HepG2 (cell line): ENCODE measurements around the gene ATP5MC2. TPM values are rescaled to one million over a fixed set of nuclear protein-coding genes. Genes with fewer than 3 reads are reported as not detected.
A peak's percentile ranks its signal among the peaks of the same experiment; 100 is the strongest.

Experiments
- BRD4 ChIP-seq: sonication (generic); formaldehyde crosslinking; IDR thresholded peaks from 2 replicates; pipeline ENCODE4 v1.4.0; 2020; ENCODE audit warnings: missing genetic modification reagents
- CC2D1A ChIP-seq: sonication (generic); formaldehyde crosslinking; IDR thresholded peaks from 2 replicates; pipeline ENCODE4 v1.8.1; 2023; ENCODE audit warnings: mild to moderate bottlenecking, missing genetic modification reagents
- GATAD1 ChIP-seq: IDR thresholded peaks from 2 replicates; pipeline ENCODE4 v1.6.1; 2016; ENCODE audit warnings: missing genetic modification reagents, missing compliant biosample characterization
- HOXA5 ChIP-seq: sonication (generic); formaldehyde crosslinking; IDR thresholded peaks from 2 replicates; pipeline ENCODE4 v1.4.0; 2020; ENCODE audit warnings: missing genetic modification reagents
- ISL2 ChIP-seq: sonication (generic); formaldehyde crosslinking; IDR thresholded peaks from 2 replicates; pipeline ENCODE4 v1.5.0; 2020; ENCODE audit warnings: missing genetic modification reagents
- KDM4B ChIP-seq: sonication (generic); formaldehyde crosslinking; IDR thresholded peaks from 2 replicates; pipeline ENCODE4 v1.4.0; 2020; ENCODE audit warnings: missing genetic modification reagents
- PHF8 ChIP-seq: sonication (generic); formaldehyde crosslinking; IDR thresholded peaks from 2 replicates; pipeline ENCODE4 v1.5.0; 2020; ENCODE audit warnings: missing genetic modification reagents
- POGZ ChIP-seq: sonication (generic); formaldehyde crosslinking; IDR thresholded peaks from 2 replicates; pipeline ENCODE4 v1.4.0; 2020; ENCODE audit warnings: mild to moderate bottlenecking, missing genetic modification reagents
- PTBP1 ChIP-seq: fragments of 200-400 bp; formaldehyde crosslinking; IDR thresholded peaks from 2 replicates; pipeline ENCODE4 v1.6.1; 2018; ENCODE audit warnings: low read length, low read depth; ENCODE audit not compliant: poor library complexity, severe bottlenecking
- RELA ChIP-seq: sonication (generic); formaldehyde crosslinking; IDR thresholded peaks from 2 replicates; pipeline ENCODE4 v1.4.0; 2020; ENCODE audit warnings: missing genetic modification reagents
- RXRB ChIP-seq: IDR thresholded peaks from 2 replicates; pipeline ENCODE4 v1.6.1; 2016; ENCODE audit warnings: borderline replicate concordance, missing genetic modification reagents, missing compliant biosample characterization
- SAFB2 ChIP-seq: sonication (generic); formaldehyde crosslinking; IDR thresholded peaks from 2 replicates; pipeline ENCODE4 v1.5.1; 2020; ENCODE audit warnings: missing genetic modification reagents, low read depth, mild to moderate bottlenecking, borderline replicate concordance
- SMAD9 ChIP-seq: sonication (generic); formaldehyde crosslinking; IDR thresholded peaks from 2 replicates; pipeline ENCODE4 v1.5.1; 2020; ENCODE audit warnings: mild to moderate bottlenecking, missing genetic modification reagents
- TOPORS ChIP-seq: sonication (generic); formaldehyde crosslinking; IDR thresholded peaks from 2 replicates; pipeline ENCODE4 v1.8.0; 2023; ENCODE audit warnings: mild to moderate bottlenecking, missing genetic modification reagents
- U2AF2 ChIP-seq: fragments of 200-400 bp; formaldehyde crosslinking; IDR thresholded peaks from 2 replicates; pipeline ENCODE4 v1.6.1; 2017; ENCODE audit warnings: low read depth, mild to moderate bottlenecking, low read length
- ZFX ChIP-seq: sonication (generic); formaldehyde crosslinking; IDR thresholded peaks from 2 replicates; pipeline ENCODE4 v1.4.0; 2020; ENCODE audit warnings: mild to moderate bottlenecking, low read depth, missing genetic modification reagents, moderate library complexity
- ZKSCAN8 ChIP-seq: IDR thresholded peaks from 2 replicates; pipeline ENCODE4 v1.6.1; 2016; ENCODE audit warnings: borderline replicate concordance, missing genetic modification reagents, missing compliant biosample characterization
- ZNF253 ChIP-seq: sonication (generic); formaldehyde crosslinking; IDR thresholded peaks from 2 replicates; pipeline ENCODE4 v1.8.0; 2022; ENCODE audit warnings: mild to moderate bottlenecking, missing genetic modification reagents, borderline replicate concordance
- ZNF746 ChIP-seq: sonication (generic); formaldehyde crosslinking; IDR thresholded peaks from 2 replicates; pipeline ENCODE4 v1.8.0; 2022; ENCODE audit warnings: mild to moderate bottlenecking, missing genetic modification reagents
- ZNF792 ChIP-seq: IDR thresholded peaks from 2 replicates; pipeline ENCODE4 v1.6.1; 2016
- polyA plus RNA-seq, 8 experiments: library from polyadenylated mRNA; depleted of rRNA in 3 of 8; stranded (reverse) in 7 of 8; unstranded in 1 of 8; fragments of >200 nt; fragmentation: Illumina TruSeq in 4 of 8; extraction: Trizol in 4 of 8; gene quantifications; 2 replicates each; pipeline versions ENCODE4 v1.2.1 to v1.2.3, GENCODE V29; 2011 to 2016; ENCODE audit warnings: low read depth in 4 of 8, missing spikeins in 1 of 8, mixed read lengths in 1 of 8; ENCODE audit not compliant: insufficient read depth in 1 of 8
- total RNA-seq, 5 experiments: library from RNA; depleted of rRNA; stranded (reverse); fragments of >200 nt; fragmentation: Illumina TruSeq; extraction: Trizol; gene quantifications; 2 replicates each; pipeline ENCODE4 v1.2.3, GENCODE V29; 2016; ENCODE audit warnings: low read depth in 1 of 5
- TF ChIP-seq, protein P1 (sequence below): sonication (generic); formaldehyde crosslinking; IDR thresholded peaks from 2 replicates; pipeline ENCODE4 v1.8.0; 2023; ENCODE audit warnings: mild to moderate bottlenecking, missing genetic modification reagents
- TF ChIP-seq, protein P2 (sequence below): sonication (generic); formaldehyde crosslinking; IDR thresholded peaks from 2 replicates; pipeline ENCODE4 v1.5.0; 2020; ENCODE audit warnings: mild to moderate bottlenecking, missing genetic modification reagents
- TF ChIP-seq, protein P3 (sequence below): sonication (generic); formaldehyde crosslinking; IDR thresholded peaks from 2 replicates; pipeline ENCODE4 v1.5.0; 2020; ENCODE audit warnings: mild to moderate bottlenecking, missing genetic modification reagents, moderate library complexity
- TF ChIP-seq, protein P4 (sequence below): sonication (generic); formaldehyde crosslinking; IDR thresholded peaks from 2 replicates; pipeline ENCODE4 v1.8.0; 2022; ENCODE audit warnings: missing genetic modification reagents, mild to moderate bottlenecking, borderline replicate concordance

Gene ATP5MC2
- total and polyA plus RNA-seq, 2 of the 13 experiments (the other 11 are each of a cell fraction or from before 2014, with no cell fraction given) = 230 to 257 TPM

DNA sequence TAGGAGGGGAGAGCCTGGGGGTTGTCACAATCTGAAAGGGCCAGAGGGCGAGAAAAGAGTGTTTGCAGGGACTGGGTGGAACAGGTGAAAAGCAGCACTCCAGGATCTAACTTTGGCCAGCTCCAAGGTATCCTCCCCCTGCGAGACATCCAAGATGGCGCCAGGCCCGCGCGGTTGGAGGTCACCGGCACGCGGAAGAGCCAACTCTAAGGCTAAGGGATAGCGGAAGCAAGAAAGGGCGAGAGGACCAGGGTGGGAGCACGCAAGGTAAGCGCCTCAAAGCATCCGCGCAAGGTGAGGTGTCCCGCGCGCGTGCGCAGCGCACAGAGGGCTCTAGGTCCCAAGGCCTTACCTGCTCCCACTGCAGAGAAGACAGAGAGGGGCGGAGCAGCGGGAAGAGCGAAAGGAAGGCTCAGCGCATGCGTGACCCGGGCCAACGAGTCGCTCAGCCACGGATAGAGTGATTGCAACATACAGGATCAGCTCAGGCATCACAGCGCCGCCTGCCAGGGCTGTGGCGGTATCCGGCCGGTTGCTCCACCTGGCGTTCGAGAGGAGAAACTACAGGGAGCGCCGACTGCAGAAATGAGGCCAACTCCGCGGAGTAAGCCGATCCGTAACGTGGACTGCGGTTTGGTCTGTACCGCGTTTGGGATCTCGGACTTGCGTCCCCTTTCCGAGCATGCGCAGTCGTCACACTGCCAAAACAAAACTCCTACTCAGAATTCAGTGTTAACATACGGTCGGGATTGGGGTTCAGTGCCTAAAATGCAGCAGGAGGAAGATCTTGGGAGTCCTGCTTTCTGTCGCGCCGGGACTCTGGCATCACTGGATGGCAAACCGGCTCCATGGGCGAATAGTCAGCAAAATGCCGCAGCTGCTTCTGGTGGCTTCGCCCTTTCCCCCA is at the start of gene ATP5MC2 (continued):
- TF ChIP-seq RXRB (CRISPR knock-in tag) = peak; percentile 79
- TF ChIP-seq PHF8 (CRISPR knock-in tag) = peak; percentile 96
- peak; percentile 96; the same call in 1 of the 2 replicates for TF ChIP-seq SAFB2 (CRISPR knock-in tag)
- peak; percentile 94; the same call in 1 of the 2 replicates for TF ChIP-seq ZNF253
- TF ChIP-seq HOXA5 (CRISPR knock-in tag) = peak; percentile 82
- TF ChIP-seq TOPORS (CRISPR knock-in tag) = peak; percentile 86; the same call in 1 of the 2 replicates
- peak; percentile 90 for TF ChIP-seq RELA (CRISPR knock-in tag)
- peak; percentile 76; the same call in 1 of the 2 replicates for TF ChIP-seq ZKSCAN8 (CRISPR knock-in tag)
- TF ChIP-seq, protein P1, sequence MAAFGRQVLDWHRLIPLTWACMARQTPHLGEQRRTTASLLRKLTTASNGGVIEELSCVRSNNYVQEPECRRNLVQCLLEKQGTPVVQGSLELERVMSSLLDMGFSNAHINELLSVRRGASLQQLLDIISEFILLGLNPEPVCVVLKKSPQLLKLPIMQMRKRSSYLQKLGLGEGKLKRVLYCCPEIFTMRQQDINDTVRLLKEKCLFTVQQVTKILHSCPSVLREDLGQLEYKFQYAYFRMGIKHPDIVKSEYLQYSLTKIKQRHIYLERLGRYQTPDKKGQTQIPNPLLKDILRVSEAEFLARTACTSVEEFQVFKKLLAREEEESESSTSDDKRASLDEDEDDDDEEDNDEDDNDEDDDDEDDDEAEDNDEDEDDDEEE = peak; percentile 24; the same call in 1 of the 2 replicates
- peak; percentile 20 for TF ChIP-seq PTBP1
- TF ChIP-seq U2AF2 = no peak
- peak; percentile 88 for TF ChIP-seq GATAD1 (CRISPR knock-in tag)
- TF ChIP-seq, protein P2, sequence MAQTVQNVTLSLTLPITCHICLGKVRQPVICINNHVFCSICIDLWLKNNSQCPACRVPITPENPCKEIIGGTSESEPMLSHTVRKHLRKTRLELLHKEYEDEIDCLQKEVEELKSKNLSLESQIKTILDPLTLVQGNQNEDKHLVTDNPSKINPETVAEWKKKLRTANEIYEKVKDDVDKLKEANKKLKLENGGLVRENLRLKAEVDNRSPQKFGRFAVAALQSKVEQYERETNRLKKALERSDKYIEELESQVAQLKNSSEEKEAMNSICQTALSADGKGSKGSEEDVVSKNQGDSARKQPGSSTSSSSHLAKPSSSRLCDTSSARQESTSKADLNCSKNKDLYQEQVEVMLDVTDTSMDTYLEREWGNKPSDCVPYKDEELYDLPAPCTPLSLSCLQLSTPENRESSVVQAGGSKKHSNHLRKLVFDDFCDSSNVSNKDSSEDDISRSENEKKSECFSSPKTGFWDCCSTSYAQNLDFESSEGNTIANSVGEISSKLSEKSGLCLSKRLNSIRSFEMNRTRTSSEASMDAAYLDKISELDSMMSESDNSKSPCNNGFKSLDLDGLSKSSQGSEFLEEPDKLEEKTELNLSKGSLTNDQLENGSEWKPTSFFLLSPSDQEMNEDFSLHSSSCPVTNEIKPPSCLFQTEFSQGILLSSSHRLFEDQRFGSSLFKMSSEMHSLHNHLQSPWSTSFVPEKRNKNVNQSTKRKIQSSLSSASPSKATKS (CRISPR knock-in tag) = 0 out of 2 replicates have a peak, but pooled peaks have one; percentile 41
- TF ChIP-seq SMAD9 (CRISPR knock-in tag) = no peak
- peak; percentile 97 for TF ChIP-seq ZNF792
- no peak for TF ChIP-seq KDM4B (CRISPR knock-in tag)
- TF ChIP-seq ISL2 = peak; percentile 92
- TF ChIP-seq, protein P3, sequence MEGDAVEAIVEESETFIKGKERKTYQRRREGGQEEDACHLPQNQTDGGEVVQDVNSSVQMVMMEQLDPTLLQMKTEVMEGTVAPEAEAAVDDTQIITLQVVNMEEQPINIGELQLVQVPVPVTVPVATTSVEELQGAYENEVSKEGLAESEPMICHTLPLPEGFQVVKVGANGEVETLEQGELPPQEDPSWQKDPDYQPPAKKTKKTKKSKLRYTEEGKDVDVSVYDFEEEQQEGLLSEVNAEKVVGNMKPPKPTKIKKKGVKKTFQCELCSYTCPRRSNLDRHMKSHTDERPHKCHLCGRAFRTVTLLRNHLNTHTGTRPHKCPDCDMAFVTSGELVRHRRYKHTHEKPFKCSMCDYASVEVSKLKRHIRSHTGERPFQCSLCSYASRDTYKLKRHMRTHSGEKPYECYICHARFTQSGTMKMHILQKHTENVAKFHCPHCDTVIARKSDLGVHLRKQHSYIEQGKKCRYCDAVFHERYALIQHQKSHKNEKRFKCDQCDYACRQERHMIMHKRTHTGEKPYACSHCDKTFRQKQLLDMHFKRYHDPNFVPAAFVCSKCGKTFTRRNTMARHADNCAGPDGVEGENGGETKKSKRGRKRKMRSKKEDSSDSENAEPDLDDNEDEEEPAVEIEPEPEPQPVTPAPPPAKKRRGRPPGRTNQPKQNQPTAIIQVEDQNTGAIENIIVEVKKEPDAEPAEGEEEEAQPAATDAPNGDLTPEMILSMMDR (CRISPR knock-in tag) = peak; percentile 100
- TF ChIP-seq ZNF746 (CRISPR knock-in tag) = peak; percentile 71; the same call in 1 of the 2 replicates
- peak; percentile 98 for TF ChIP-seq POGZ (CRISPR knock-in tag)
- peak; percentile 91; the same call in 1 of the 2 replicates for TF ChIP-seq BRD4 (CRISPR knock-in tag)
- TF ChIP-seq CC2D1A (CRISPR knock-in tag) = 0 out of 2 replicates have a peak, but pooled peaks have one; percentile 61
- TF ChIP-seq ZFX (CRISPR knock-in tag) = peak; percentile 98
- TF ChIP-seq, protein P4, sequence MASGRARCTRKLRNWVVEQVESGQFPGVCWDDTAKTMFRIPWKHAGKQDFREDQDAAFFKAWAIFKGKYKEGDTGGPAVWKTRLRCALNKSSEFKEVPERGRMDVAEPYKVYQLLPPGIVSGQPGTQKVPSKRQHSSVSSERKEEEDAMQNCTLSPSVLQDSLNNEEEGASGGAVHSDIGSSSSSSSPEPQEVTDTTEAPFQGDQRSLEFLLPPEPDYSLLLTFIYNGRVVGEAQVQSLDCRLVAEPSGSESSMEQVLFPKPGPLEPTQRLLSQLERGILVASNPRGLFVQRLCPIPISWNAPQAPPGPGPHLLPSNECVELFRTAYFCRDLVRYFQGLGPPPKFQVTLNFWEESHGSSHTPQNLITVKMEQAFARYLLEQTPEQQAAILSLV = peak; percentile 80; the same call in 1 of the 2 replicates
